Vagina (tissue), 2 donors: ENCODE measurements around the gene BICD1.

Source experiments
- POLR2A ChIP-seq, 2 donors: fragments of 450-650 bp; IDR thresholded peaks; one replicate each; pipeline ENCODE4 v1.6.1; 2017; ENCODE audit warnings: antibody characterized with exemption in 2 of 2, mild to moderate bottlenecking in 2 of 2, moderate library complexity in 2 of 2
- TF ChIP-seq, protein P1 (sequence below), 3 experiments: fragments of 450-650 bp in 2 of 3; fragments of 200-600 bp in 1 of 3; sonication (generic) in 1 of 3; IDR thresholded peaks; one replicate each; pipeline ENCODE4 v1.5.1; 2017 to 2019; ENCODE audit warnings: antibody characterized with exemption in 3 of 3, mild to moderate bottlenecking in 2 of 3, moderate library complexity in 2 of 3

DNA sequence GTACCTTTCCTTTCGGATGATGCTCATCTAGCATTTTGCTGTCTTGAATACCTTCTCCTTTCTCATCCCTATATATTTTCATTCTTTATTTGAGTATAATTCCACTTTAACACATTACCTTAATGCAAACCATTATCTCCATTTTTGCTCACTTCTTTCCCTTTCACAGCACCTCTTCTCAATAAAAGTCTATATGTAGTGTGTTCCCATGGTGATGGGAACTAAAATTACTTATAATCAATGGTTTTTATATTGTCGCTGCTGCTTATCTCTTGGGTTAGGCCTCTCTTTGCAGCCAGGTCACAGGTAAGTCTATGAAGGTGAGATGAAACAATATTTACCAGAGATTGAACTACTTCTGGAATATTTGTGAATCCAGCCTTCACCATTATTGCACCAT lies 171.1 kb downstream of the BICD1 start:
- no peak for TF ChIP-seq POLR2A (IDR thresholded peaks at IDR 0.05)
- TF ChIP-seq, protein P1, sequence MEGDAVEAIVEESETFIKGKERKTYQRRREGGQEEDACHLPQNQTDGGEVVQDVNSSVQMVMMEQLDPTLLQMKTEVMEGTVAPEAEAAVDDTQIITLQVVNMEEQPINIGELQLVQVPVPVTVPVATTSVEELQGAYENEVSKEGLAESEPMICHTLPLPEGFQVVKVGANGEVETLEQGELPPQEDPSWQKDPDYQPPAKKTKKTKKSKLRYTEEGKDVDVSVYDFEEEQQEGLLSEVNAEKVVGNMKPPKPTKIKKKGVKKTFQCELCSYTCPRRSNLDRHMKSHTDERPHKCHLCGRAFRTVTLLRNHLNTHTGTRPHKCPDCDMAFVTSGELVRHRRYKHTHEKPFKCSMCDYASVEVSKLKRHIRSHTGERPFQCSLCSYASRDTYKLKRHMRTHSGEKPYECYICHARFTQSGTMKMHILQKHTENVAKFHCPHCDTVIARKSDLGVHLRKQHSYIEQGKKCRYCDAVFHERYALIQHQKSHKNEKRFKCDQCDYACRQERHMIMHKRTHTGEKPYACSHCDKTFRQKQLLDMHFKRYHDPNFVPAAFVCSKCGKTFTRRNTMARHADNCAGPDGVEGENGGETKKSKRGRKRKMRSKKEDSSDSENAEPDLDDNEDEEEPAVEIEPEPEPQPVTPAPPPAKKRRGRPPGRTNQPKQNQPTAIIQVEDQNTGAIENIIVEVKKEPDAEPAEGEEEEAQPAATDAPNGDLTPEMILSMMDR (IDR thresholded peaks at IDR 0.05) = no peak
